ENCODE data around the gene DVL1.
"Not testable (repeated sequence)": the region's sequence is repeated elsewhere in the genome, so short reads cannot be mapped to it uniquely, and the experiment has no call there.

Gene DVL1

DNA sequence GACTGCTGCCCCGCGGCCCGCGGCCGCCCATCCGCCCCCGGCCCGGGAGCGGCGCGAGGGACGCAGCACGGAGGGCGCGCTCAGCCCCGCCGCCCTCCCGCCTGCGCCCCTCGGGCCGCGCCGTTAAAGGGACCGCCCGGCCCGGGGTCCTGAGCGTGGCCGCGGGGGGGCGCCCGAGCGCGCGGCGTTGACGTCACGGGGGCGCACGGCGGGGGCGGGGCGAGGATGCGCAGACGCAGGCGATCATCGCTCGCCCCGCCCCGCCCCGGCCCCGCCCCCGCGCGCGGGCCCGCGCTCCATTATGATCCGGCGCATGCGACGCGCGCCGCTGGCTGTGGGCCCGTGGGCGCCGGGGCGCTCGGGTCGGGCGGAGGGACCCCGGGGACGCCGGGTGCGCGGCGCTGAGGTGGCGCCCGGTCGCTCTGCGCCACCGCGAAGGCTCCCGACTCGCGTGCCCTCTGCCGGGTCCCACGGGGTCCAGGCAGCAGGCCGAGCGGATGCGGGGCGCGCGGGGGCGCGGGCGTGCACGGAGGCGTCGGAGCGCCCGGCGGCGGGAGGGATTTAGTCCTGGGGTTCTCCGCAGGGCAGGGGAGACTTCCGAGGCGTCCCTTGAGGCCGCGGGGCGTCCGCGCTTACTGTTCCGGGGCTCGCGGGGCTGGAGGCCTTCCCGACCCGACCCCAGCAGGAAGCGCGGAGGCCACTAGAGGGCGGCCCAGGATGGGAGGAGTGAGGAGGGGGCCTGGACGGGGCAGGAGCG, at the start of gene DVL1:
Gene DVL1 (minus strand): TSS at position 163 of the 757 bp plus-strand sequence. CDS start 353 bp downstream, outside the sequence.
- peak; percentile 51 for DNase-seq

DNA sequence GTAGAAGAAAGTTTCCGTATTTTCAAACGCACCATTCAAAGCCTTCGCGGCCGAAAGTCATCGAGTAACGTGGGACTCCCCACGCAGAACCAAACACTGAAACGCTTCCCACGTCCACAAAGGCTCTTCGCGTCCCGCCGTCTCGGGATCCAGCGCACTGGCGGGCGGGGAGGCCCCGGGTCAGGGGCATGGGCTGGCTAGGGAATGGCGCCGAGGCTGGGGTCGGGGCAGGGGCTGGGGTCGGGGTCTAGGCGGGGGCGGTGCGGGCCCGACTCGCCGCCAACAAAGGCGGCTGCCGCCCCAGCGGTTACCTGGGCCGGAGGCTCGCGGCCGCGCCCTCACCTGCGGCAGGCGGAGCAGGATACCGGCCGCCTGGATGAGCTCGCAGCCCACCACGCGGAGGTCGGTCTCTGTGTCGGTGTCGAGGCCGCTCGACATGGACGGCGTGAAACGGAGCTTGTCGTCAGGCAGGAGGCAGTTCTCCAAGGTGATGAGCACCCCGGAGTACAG, 49.5 kb upstream of the DVL1 start:
- no peak for DNase-seq

DNA sequence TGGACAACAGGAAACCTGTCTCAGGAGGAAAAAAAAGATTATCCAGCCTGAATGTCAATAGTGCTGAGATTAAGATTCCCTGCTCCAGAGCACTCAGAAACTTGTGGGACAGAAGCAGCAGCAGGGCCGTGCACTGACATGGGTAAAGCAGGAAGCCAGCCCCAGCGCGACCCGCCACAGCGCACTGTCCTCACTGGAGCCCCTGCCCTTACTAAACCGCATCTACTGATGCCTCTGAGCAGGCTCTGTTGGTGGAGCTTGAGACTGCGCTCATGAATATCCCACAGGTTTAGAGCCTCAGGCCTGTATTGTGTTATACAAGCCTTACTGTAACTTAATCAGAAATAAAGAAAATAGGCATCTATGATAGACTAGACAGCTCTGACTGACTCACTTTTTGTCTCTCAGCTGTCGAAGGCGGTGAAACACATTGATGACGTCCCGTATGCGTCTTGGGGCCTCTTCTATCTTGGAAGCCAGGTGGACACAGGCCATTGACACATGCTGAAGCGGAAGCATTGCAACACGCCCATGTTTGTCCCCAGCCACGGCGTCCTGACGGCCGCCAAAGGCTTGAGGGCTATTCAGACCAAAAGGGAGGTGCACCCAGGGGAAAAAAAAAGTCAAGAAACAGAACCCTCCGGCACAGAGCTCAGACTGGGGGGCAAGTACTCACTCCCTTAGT, 48.8 kb upstream of the DVL1 start:
- no peak for DNase-seq

DNA sequence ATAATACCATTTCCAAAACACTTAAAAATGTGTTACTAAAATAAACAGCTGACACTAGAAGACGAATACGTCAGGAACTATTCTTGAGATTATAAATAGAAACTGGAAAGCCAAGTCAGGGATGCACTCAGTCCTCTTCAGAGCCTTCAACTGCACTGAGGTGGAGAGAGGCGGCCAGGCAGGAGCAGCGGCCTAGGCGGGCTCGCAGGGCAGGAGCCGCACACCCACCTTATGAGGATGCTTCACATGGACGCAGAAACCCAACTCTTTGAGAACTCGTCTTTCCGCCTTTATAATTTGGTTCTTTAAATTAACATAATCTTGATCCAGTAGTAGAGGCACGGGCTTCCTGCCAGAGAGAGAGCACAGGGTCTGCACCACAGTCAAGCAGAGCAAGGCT, 45.9 kb upstream of the DVL1 start:
- no peak for DNase-seq

DNA sequence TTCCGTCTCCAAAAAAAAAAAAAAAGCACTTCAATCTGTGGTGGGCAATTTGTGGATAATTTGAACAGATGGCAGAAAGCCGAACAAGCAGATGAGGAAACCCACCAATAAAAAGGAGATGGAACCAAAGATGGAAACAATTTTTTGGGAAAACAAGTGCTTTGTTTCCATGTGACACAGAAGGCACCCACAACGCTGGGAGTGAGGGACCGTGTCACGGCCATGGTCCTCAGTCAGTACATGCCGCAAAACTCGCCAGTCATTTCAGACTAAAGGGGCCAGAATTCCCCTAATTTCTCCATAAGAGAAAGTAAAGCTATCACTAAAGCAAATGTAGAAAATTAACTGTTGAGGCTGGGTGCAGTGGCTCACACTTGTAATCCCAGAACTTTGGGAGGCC, 44.9 kb upstream of the DVL1 start:
- DNase-seq: no peak

DNA sequence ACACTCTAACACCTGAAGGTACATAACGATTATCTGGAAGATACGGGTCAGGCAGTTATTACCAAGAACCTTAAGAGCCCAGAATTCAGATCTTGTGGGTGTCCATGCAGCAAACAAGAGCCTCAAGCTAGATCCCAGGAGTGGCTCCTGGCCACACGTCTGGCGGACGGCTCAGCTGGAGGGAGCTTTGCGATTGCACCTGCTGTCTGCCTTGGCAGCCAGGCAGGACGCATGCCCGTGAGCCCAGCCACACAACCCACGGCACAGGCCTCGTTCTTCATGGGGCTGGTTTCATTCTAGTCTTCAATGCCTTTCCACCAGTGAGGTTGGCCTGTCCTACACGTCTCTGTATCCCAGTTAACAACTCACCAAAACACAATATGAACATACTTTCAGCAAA, 44.2 kb upstream of the DVL1 start:
- no peak for DNase-seq

DNA sequence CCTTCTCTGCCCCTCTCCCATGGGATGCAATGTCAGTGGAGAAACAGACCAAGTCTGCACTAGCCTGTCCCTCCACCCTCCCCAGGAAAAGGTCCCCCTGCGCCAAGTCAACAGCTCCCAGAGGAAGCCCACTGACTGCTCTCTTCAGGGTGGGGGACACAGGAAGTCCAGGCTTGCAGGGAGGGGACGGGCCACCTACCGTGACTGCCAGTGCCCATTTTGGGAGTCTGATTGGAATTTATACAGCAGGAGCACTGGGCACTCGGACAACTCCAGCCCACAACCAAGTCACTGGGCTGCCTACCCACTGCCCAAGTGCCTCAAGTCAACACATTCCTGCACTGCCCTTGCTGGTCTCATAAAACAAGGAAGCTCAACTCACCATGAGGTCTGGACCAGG, 43.8 kb upstream of the DVL1 start:
- DNase-seq: no peak

DNA sequence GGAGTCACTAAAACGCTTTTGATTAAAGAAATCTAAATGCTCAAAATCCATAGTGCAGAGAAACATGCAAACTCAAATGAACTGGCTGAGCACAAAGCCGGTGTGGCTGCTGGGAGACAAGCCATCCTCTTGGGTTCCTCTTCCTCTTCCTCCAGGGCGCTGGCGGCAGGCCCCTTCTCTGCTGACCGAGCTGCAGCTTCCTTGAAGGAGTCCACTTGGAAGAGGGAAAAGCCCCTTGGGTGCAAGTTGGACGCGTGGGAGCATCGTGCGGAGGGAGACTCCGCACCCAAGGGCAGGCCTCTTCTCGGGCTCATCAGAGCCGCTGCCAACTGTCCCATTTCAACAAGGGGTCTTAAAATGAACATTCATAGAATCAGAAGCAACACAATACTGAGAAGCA, 42.0 kb upstream of the DVL1 start:
- no peak for DNase-seq

DNA sequence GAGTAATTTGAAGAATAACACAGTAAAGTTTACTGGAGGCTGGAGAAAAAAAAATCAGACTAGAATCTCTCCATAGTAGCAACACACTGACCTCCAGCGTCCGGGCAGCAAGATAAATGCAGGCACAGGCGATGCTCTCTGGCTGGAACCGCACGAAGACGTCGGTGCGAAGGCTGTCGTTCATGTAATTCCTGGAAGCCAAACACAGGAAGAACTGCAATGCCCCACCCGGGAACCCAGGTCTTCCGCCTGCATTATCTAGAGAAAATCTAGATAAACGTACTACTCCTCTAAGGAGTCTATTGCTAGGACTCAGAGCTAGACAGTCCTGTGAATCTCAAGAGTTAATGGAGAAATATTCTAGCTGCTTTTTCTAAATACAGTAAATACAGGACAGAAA, 41.5 kb upstream of the DVL1 start:
- DNase-seq: no peak

DNA sequence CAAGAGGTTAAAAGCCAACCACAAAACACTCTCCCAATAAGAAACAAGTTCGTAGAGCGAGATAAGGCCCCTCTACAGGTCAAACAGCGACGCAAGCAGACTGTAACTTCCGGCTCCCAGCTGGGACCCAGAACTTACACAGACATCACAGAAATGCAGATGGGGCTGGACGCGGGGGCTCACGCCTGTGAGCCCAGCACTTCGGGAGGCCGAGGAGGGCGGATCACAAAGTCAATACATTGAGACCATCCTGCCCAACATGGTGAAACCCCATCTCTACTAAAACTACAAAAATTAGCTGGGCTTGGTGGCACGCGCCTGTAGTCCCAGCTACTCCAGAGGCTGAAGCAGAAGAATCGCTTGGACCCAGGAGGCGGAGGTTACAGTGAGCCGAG, 38.9 kb upstream of the DVL1 start:
- no peak for DNase-seq

DNA sequence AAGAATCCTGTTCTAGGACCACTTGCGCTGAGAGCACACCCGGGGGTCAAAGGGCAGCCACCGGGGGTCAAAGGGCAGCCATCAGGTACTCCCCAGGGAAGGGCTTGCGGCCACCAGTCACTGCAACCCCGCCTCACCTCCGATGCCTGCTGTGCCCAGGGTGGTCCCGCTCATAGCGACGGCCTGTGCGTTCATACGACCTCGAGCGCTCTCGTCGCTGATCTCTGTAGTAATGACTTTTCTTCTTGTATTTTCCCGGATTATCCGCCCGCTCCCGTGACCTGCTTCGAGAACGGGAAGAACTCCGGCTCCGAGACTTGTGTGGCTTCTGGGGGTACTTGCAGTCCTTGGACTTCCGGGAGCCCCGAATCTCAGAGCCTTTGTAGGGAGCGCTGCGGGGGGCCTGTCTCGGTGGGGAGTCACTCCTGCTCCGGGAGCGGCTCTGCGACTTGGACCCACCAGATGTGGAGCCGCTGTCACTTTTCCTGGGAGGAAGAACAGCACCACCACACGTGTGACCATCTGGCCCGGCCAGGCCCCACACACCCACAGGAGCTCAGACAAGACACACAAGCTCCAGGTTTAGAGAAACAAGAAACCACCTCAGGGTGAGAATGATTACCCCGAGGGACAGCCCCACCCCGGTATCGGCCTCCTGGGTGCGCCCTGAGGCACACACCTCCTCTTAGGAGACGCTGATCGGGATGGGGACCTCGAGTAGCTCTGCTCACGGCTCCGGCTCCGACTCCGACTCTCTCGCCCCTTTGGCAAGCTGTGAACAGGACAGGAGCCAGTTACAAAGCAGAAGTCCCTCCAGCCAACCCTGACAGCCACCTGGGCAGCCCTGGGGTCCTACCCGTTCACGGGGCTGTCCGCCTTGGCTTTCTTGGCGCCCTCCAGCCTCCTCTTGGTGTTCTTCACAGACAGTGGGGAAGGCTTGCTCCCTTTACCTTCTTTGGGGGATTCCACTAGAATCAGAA, 38.2 kb upstream of the DVL1 start:
- DNase-seq: no peak

DNA sequence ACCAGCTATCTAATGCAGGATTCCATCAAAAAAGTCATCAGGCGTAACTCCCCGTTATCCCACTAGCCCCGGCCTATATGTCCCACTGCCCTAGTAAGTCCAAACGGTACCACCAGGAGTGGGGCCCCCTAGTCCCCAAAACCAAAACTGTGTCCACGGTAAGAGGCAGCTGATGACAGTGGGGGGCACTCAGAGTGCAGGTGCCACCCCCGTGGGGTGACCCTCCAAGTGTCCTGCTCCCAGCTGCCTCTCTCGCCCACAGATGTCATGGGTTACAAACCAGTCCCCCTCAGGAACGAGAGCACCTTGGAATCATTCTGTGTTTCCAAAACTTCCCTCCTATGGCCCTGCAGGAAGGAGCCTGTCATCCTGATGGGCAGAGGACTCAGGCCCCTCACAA, 36.7 kb upstream of the DVL1 start:
- no peak for DNase-seq

DNA sequence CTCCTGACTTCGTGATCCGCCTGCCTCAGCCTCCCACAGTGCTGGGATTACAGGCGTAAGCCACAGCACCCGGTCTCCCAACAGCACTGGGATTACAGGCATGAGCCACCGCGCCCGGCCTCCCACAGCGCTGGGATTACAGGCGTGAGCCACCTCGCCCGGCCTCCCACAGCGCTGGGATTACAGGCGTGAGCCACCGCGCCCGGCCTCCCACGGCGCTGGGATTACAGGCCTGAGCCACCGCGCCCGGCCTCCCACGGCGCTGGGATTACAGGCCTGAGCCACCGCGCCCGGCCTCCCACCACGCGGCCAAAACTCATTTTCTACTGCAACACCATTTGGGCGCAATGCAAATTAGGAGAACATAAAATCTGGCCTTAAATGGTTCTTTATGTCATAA, 36.1 kb upstream of the DVL1 start:
- DNase-seq: not testable (repeated sequence)

DNA sequence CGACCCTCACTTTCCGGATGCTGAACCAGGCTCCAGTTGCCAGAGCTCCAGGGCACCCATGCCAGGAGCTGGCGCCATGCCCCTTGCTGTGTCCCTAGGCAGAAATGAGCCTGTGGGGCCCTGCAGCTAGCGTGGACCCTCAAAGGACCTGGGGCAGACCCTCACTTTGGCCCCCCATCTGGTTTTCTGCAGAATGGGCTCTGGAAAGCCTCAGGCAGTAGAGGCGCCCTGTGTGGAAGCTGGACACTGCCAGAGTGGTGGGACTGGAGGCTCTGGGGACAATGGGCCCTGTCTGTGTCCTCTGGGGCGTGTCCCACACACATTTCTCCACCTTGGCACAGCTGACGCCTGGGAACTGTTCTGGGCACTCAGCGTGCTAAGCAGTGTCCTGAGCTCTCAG, 32.1 kb upstream of the DVL1 start:
- DNase-seq: no peak

DNA sequence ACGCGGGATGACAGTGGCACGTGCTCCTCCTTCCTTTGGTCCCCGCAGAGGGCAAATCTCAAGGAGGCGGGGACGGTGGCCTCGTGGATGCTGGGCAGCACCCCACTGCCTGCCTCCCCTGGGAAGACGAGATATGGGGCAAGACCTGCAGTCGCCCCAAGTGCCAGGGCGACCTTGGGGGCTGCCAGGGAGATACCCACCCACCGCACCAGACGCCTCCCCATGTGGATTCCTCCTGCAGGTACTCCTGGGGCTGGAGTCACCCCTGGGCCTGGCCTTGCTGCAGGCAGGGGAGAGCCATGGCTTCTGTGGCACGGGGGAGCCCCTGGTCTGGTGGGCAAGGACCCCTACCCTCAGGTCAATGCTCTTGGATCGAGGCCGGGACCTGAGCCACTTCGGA, 31.6 kb upstream of the DVL1 start:
- no peak for DNase-seq

DNA sequence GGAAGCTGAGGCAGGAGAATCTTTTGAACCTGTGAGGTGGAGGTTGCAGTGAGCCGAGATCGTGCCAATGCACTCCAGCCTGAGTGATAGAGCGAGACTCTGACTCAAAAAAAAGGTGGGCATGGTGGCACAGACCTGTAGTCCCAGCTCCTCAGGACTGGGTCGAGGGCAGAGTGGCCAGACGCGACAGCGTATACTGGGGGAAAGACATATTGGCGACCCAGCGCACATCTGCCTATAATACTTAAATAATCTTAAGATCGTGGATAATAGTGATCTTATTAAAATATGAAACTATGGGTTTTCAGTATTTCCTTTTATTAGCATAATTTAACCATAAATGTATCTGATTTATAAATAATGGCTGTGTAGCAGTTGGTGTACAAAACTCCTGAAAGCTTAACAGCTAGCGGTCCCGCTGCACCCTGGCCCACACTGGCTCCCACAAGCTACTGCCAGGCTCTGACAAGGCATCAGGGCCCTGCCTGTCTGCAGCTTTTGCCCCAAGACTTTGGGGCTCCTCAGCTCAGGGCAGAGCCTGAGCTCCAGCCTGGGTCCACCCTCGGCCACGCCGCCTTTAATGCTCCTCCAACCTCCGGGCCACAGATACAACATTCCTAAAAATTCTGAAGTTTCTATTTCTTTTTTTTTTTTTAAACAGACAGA, 28.5 kb upstream of the DVL1 start:
- no peak for DNase-seq

DNA sequence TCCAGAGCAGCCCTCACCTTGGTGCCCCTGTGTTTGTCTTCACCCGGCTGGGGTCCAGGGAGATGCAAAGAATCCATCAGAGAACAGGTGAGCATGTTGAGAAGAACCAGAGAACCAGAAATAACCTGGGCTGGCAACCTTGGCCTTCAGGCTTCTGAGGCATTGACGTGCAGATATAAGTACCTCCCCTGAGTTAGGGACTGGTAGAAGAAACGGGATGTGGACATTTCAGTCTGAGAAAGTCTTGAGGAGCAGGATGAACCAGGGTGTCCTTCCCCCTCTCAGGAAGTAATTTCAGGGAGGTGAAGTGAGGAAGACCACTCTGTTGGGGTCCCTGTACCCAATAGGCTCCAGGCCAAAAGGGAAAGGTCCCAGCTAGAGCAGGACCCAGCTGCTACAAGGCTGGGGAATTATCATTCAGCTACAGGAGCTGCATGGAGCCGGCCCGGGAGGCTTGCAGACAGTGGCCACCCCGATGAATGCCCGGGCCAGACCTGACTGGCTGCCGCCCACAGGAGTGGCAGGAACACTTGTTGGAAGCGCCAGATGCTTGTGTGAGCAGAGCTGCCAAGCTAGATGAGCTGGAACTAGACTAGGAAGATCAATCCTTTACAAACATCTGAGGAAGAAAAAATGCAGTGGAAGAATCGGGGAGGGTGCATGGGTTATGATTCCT, 27.5 kb upstream of the DVL1 start:
- no peak for DNase-seq

DNA sequence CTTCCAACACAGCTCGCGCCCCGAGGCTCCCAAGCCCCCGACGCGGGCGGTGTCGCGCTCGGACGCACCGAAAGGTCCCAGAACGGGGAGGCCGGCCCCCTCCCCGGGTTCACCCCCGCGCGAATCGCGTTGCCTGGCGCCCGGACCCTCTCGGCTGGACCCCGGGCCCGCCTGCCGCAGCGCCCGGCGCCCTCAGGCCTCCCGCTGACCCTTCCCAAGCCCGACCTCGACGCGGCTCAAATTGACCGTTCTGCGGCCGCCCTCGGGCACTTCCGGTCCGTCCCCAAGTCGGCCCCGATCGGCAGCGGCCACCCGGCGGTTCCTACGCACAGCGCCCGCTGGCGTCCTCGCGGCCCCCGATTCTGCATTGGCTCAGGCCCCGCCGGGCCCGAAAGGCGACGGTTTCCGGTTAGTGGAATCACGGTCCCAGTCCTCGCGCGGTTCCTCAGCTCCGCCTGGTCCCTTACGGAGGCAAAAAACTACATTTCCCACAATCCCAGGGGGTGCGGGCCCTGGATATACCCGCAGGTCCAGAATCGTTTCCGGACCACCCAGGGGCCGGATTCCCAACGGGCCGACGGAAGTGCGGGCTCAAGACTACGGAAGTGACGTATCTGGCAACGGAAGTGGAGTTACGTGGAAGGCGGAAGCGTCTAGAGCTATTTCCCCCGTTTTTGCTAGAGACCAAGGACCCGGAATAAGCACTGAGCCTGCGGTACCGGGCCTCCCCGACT, 25.9 kb upstream of the DVL1 start, which contains the start of gene AURKAIP1:
Gene AURKAIP1 (minus strand): TSS at position 279 of the 734 bp plus-strand sequence. CDS start 451 bp downstream, outside the sequence.
- DNase-seq: peak; percentile 100

DNA sequence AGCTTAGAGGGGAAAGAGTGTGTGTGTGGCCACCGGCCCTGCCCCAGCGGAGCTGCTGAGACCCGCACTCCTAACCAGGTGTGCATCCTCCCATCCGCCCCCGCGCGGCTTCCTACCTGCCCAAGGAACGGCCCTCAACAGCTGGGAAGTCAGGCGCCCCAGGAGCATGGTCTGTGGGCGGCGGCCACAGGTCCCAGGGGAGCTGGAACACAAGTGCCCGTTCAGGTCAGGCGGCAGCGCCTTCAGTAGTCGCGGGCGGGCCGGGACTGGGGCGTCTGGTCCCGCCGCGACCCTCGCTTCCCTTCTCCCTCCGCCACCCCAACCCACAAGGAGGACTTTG, 25.3 kb upstream of the DVL1 start:
- DNase-seq: no peak

DNA sequence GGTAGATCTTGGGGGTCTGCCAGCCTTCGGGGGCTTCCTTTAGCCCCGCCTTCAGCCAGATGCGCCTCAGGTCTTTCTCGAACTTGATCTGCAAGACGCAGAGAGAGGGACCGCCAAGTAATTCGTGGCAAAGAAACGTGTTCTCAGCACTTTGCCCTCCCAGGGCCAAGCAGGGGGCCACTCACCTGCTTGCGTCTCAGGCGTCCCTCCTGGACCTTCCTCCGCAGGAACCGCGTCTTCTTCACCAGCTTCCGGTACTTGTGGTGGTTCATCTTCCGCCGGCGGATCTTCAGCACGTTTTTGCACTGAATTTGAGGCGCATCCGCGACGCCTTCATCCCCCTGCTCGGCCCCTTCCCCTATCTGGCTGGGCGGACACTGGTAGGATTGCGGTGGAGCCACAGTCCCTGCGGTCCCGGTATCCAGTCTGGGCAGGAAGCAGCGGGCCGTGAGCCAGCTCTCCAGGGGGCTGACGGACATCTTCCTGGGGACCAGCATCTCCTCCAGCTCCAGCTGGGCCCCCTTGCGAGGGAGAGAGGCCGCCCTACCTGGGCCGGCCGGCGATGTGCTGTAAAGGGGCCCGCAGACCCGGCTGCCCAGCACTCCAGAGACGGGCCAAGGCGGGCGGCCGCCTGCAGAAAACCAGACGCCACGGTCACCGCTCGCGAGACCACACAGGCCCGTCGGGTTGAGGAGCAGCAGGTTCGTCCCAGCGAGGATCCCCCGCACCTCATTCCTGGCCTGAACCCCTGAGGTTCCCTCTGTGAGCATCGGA, 24.8 kb upstream of the DVL1 start:
- DNase-seq: no peak

Measured in COR-L47 (cell line).